ENCODE measurements around the gene POU6F2.
A peak's percentile ranks its signal among the peaks of the same experiment; 100 is the strongest.
"Not testable (repeated sequence)": the region's sequence is repeated elsewhere in the genome, so short reads cannot be mapped to it uniquely, and the experiment has no call there.

POU6F2 gene

GRCh38 chr7:39342763-39343162, 365.1 kb downstream of the POU6F2 start:
- no peak for DNase-seq

GRCh38 chr7:39349452-39350123, 371.9 kb downstream of the POU6F2 start:
- no peak for DNase-seq

- DNase-seq: peak in 6 of 56 donors; percentile 2 to 16 (median 10)
Measured at GRCh38 chr7:39353615-39354376, 376.1 kb downstream of the POU6F2 start.

- no peak for DNase-seq
Measured at GRCh38 chr7:39355664-39356063, 378.0 kb downstream of the POU6F2 start.

GRCh38 chr7:39356172-39356925, 378.6 kb downstream of the POU6F2 start:
- no peak for DNase-seq

- DNase-seq: no peak
Measured at GRCh38 chr7:39357648-39358047, 379.9 kb downstream of the POU6F2 start.

- no peak for DNase-seq
Measured at GRCh38 chr7:39360038-39360437, 382.3 kb downstream of the POU6F2 start.

GRCh38 chr7:39360766-39361165, 383.1 kb downstream of the POU6F2 start:
- DNase-seq: no peak

GRCh38 chr7:39365751-39366295, 388.1 kb downstream of the POU6F2 start:
- no peak for DNase-seq

GRCh38 chr7:39367451-39367850, 389.7 kb downstream of the POU6F2 start:
- no peak for DNase-seq

GRCh38 chr7:39367943-39368342, 390.2 kb downstream of the POU6F2 start:
- no peak for DNase-seq

- DNase-seq: no peak
Measured at GRCh38 chr7:39372383-39372782, 394.7 kb downstream of the POU6F2 start.

GRCh38 chr7:39374436-39375040, 396.8 kb downstream of the POU6F2 start:
- no peak for DNase-seq

- no peak for DNase-seq
Measured at GRCh38 chr7:39375047-39375873, 397.6 kb downstream of the POU6F2 start.

GRCh38 chr7:39375874-39376190, 398.1 kb downstream of the POU6F2 start:
- DNase-seq: no peak

GRCh38 chr7:39376881-39377280, 399.2 kb downstream of the POU6F2 start:
- not testable (repeated sequence) for DNase-seq

- no peak for DNase-seq
Measured at GRCh38 chr7:39379416-39379815, 401.7 kb downstream of the POU6F2 start.

- no peak for DNase-seq
Measured at GRCh38 chr7:39383136-39383535, 405.4 kb downstream of the POU6F2 start.

GRCh38 chr7:39384386-39384785, 406.7 kb downstream of the POU6F2 start:
- no peak for DNase-seq

GRCh38 chr7:39386718-39387117, 409.0 kb downstream of the POU6F2 start:
- DNase-seq: no peak

- peak in 11 of 56 donors; percentile 4 to 49 (median 12) for DNase-seq
Measured at GRCh38 chr7:39392151-39392550, 414.4 kb downstream of the POU6F2 start.
